ENCODE results near the gene RNF220. TPM values are rescaled to one million over a fixed set of nuclear protein-coding genes. Genes with fewer than 3 reads are reported as not detected.

RNF220 gene
- total RNA-seq, 2 experiments from 2014 or later = 72.3 to 78.3 TPM

- Mint-ChIP-seq H3K9me3 (ENCODE audit: low read depth) (no peaks in the 10 kb centered on the region), H3K27me3 (no peaks in the 10 kb centered on the region), H3K27ac (no peak overlapping the region), H3K4me1 (no peaks in the 10 kb centered on the region), H3K36me3 (ENCODE audit: low read depth) (peaks cover 30% of the 10 kb centered on the region), H3K4me3 (no peak overlapping the region)
- ChIA-PET CTCF (interaction anchor here (0.9 to 1.5 kb wide), 3 partner anchors 13 to 36 kb away, joined by 3 read pairs; no protein-coding TSS in a partner anchor), POLR2A (interaction anchor here (1.1 to 1.7 kb wide), 2 partner anchors 14 to 16 kb away, joined by 3 to 4 read pairs; no protein-coding TSS in a partner anchor)
- no peak for ATAC-seq
- DNase-seq = no peak
- intact Hi-C loops (cut with DNase I, micrococcal nuclease) = no loop called here
These were observed 242.8 kb downstream of the RNF220 start for GRCh38 chr1:44647896-44648295.

GRCh38 chr1:44648529-44649250 is 243.6 kb downstream of the RNF220 start:
- no peaks in the 10 kb centered on the region for H3K4me1 Mint-ChIP-seq
- no peaks in the 10 kb centered on the region for H3K9me3 Mint-ChIP-seq (ENCODE audit: low read depth)
- H3K4me3 Mint-ChIP-seq = no peak overlapping the region
- no peak overlapping the region for H3K27ac Mint-ChIP-seq
- H3K36me3 Mint-ChIP-seq (ENCODE audit: low read depth) = peaks cover 25% of the 10 kb centered on the region
- no peaks in the 10 kb centered on the region for H3K27me3 Mint-ChIP-seq
- no peak for DNase-seq
- POLR2A ChIA-PET = no interaction called here
- intact Hi-C loops (cut with DNase I, micrococcal nuclease) = no loop called here
- no peak for ATAC-seq
- CTCF ChIA-PET = interaction anchor here (0.7 to 1.5 kb wide), 4 partner anchors 14 to 394 kb away, joined by 3 read pairs; no protein-coding TSS in a partner anchor

GRCh38 chr1:44649788-44650158 is 244.7 kb downstream of the RNF220 start:
- intact Hi-C loops (cut with DNase I, micrococcal nuclease) = loop anchor here in 1 of 2 experiments (10.0 kb wide), 1 partner anchor 435 kb away; the partner anchor contains the start of gene DMAP1
- Mint-ChIP-seq H3K4me1 (no peaks in the 10 kb centered on the region), H3K27ac (no peak overlapping the region), H3K9me3 (ENCODE audit: low read depth) (no peaks in the 10 kb centered on the region), H3K27me3 (no peaks in the 10 kb centered on the region), H3K4me3 (no peak overlapping the region), H3K36me3 (ENCODE audit: low read depth) (peaks cover 18% of the 10 kb centered on the region)
- ATAC-seq (no peak), DNase-seq (no peak)
- ChIA-PET CTCF (interaction anchor here (1.2 kb wide), 1 partner anchor 41 kb away, joined by 4 read pairs; no protein-coding TSS in a partner anchor), POLR2A (interaction anchor here (0.6 kb wide), 1 partner anchor 11 kb away, joined by 5 read pairs; no protein-coding TSS in a partner anchor)

- Mint-ChIP-seq H3K27ac (no peak overlapping the region), H3K4me3 (no peak overlapping the region), H3K4me1 (no peaks in the 10 kb centered on the region), H3K36me3 (ENCODE audit: low read depth) (peaks cover 14% of the 10 kb centered on the region), H3K27me3 (no peaks in the 10 kb centered on the region), H3K9me3 (ENCODE audit: low read depth) (no peaks in the 10 kb centered on the region)
- no peak for DNase-seq
- ChIA-PET CTCF (interaction anchor here (1.2 kb wide), 1 partner anchor 42 kb away, joined by 4 read pairs; no protein-coding TSS in a partner anchor), POLR2A (interaction anchor here (0.6 kb wide), 1 partner anchor 11 kb away, joined by 5 read pairs; no protein-coding TSS in a partner anchor)
- ATAC-seq = no peak
- intact Hi-C loops (cut with DNase I, micrococcal nuclease) = loop anchor here in 1 of 2 experiments (10.0 kb wide), 1 partner anchor 435 kb away; the partner anchor contains the start of gene DMAP1
These were observed 245.2 kb downstream of the RNF220 start for GRCh38 chr1:44650159-44650831.

GRCh38 chr1:44651069-44651468 is 246.0 kb downstream of the RNF220 start:
- ATAC-seq = no peak
- Mint-ChIP-seq H3K27me3 (no peaks in the 10 kb centered on the region), H3K27ac (no peak overlapping the region), H3K4me1 (no peaks in the 10 kb centered on the region), H3K36me3 (ENCODE audit: low read depth) (peaks cover 14% of the 10 kb centered on the region), H3K4me3 (no peak overlapping the region), H3K9me3 (ENCODE audit: low read depth) (no peaks in the 10 kb centered on the region)
- ChIA-PET POLR2A (interaction anchor here (0.7 kb wide), 1 partner anchor 17 kb away, joined by 3 read pairs; no protein-coding TSS in a partner anchor), CTCF (interaction anchor here (0.6 to 3.1 kb wide), 4 partner anchors 14 to 624 kb away, joined by 3 to 91 read pairs (median 14); no protein-coding TSS in a partner anchor)
- intact Hi-C loops (cut with DNase I, micrococcal nuclease) = loop anchor here in 1 of 2 experiments (10.0 kb wide), 1 partner anchor 436 kb away; the partner anchor contains the start of gene DMAP1
- no peak for DNase-seq

- no peaks in the 10 kb centered on the region for H3K4me1 Mint-ChIP-seq
- H3K27ac Mint-ChIP-seq = no peak overlapping the region
- peak; percentile 86 for DNase-seq
- ChIA-PET CTCF (interaction anchor here (0.6 to 3.1 kb wide), 40 partner anchors 8 to 605 kb away, joined by 3 to 91 read pairs (median 5); partner anchors contain the start of gene TMEM53), POLR2A (interaction anchor here (0.6 to 1.7 kb wide), 5 partner anchors 10 to 69 kb away, joined by 3 to 10 read pairs (median 3); no protein-coding TSS in a partner anchor)
- peak; percentile 94 for ATAC-seq
- H3K36me3 Mint-ChIP-seq (ENCODE audit: low read depth) = peaks cover 14% of the 10 kb centered on the region
- no peaks in the 10 kb centered on the region for H3K27me3 Mint-ChIP-seq
- intact Hi-C loops (cut with DNase I, micrococcal nuclease) = loop anchor here (1.0 to 10.0 kb wide), 6 partner anchors 43 to 438 kb away; partner anchors contain the start of gene DMAP1 (in 1 of the 2)
- no peak overlapping the region for H3K4me3 Mint-ChIP-seq
- no peaks in the 10 kb centered on the region for H3K9me3 Mint-ChIP-seq (ENCODE audit: low read depth)
These were observed 247.5 kb downstream of the RNF220 start for GRCh38 chr1:44652445-44653106.

- H3K27ac Mint-ChIP-seq = no peak overlapping the region
- no peaks in the 10 kb centered on the region for H3K27me3 Mint-ChIP-seq
- H3K4me1 Mint-ChIP-seq = no peaks in the 10 kb centered on the region
- DNase-seq (no peak), ATAC-seq (peak; percentile 7)
- H3K36me3 Mint-ChIP-seq (ENCODE audit: low read depth) = peaks cover 14% of the 10 kb centered on the region
- POLR2A ChIA-PET = interaction anchor here (0.7 to 1.7 kb wide), 3 partner anchors 21 to 68 kb away, joined by 3 to 10 read pairs (median 8); no protein-coding TSS in a partner anchor
- H3K9me3 Mint-ChIP-seq (ENCODE audit: low read depth) = no peaks in the 10 kb centered on the region
- intact Hi-C loops (cut with DNase I, micrococcal nuclease) = loop anchor here (1.0 to 10.0 kb wide), 6 partner anchors 44 to 439 kb away; partner anchors contain the start of gene DMAP1 (in 1 of the 2)
- CTCF ChIA-PET = interaction anchor here (0.6 to 3.1 kb wide), 35 partner anchors 10 to 605 kb away, joined by 3 to 91 read pairs (median 5); partner anchors contain the start of gene TMEM53
- no peak overlapping the region for H3K4me3 Mint-ChIP-seq
These were observed 248.3 kb downstream of the RNF220 start for GRCh38 chr1:44653107-44653964.

GRCh38 chr1:44654621-44655187 is 249.6 kb downstream of the RNF220 start:
- H3K27me3 Mint-ChIP-seq = no peaks in the 10 kb centered on the region
- H3K4me3 Mint-ChIP-seq = no peak overlapping the region
- CTCF ChIA-PET = interaction anchor here (0.7 to 1.4 kb wide), 5 partner anchors 19 to 46 kb away, joined by 3 to 4 read pairs (median 3); partner anchors contain the start of gene TMEM53
- ATAC-seq (no peak), DNase-seq (no peak)
- no peaks in the 10 kb centered on the region for H3K4me1 Mint-ChIP-seq
- intact Hi-C loops (cut with DNase I, micrococcal nuclease) = loop anchor here in 1 of 2 experiments (10.0 kb wide), 1 partner anchor 440 kb away; the partner anchor contains the start of gene DMAP1
- H3K27ac Mint-ChIP-seq = no peak overlapping the region
- H3K9me3 Mint-ChIP-seq (ENCODE audit: low read depth) = no peaks in the 10 kb centered on the region
- POLR2A ChIA-PET = no interaction called here
- peaks cover 6% of the 10 kb centered on the region for H3K36me3 Mint-ChIP-seq (ENCODE audit: low read depth)

- H3K4me3 Mint-ChIP-seq = no peak overlapping the region
- ChIA-PET CTCF (interaction anchor here (1.0 to 1.4 kb wide), 4 partner anchors 8 to 41 kb away, joined by 3 to 5 read pairs (median 4); partner anchors contain the start of gene TMEM53), POLR2A (no interaction called here)
- H3K9me3 Mint-ChIP-seq (ENCODE audit: low read depth) = no peaks in the 10 kb centered on the region
- no peak overlapping the region for H3K27ac Mint-ChIP-seq
- DNase-seq (peak; percentile 39), ATAC-seq (peak; percentile 51)
- H3K4me1 Mint-ChIP-seq = no peaks in the 10 kb centered on the region
- H3K27me3 Mint-ChIP-seq = no peaks in the 10 kb centered on the region
- H3K36me3 Mint-ChIP-seq (ENCODE audit: low read depth) = peaks cover 2% of the 10 kb centered on the region
- intact Hi-C loops (cut with DNase I, micrococcal nuclease) = loop anchor here in 1 of 2 experiments (10.0 kb wide), 1 partner anchor 441 kb away; the partner anchor contains the start of gene DMAP1
These were observed 250.6 kb downstream of the RNF220 start for GRCh38 chr1:44655609-44656008.

Measured in activated CD4-positive, alpha-beta T cell treated with anti-CD3 and anti-CD28 coated beads for 36 hours (primary cell).